NCI-H774 (cell line): ENCODE data around the gene HIGD1C.
A peak's percentile ranks its signal among the peaks of the same experiment; 100 is the strongest.
"Not testable (repeated sequence)": the region's sequence is repeated elsewhere in the genome, so short reads cannot be mapped to it uniquely, and the experiment has no call there.

Source experiments
- DNase-seq: peaks from one replicate; lab custom pipeline; 2025; lab: John Stamatoyannopoulos, UW

HIGD1C gene

GRCh38 chr12:50952510-50952909 is at the start of gene HIGD1C:
Gene HIGD1C, plus strand, starts transcription at chr12:50952544. Its CDS starts 1,455 bp downstream, at chr12:50953999.
- DNase-seq, result no peak

- DNase-seq, result not testable (repeated sequence)
Measured at GRCh38 chr12:50908479-50908878, 43.9 kb upstream of the HIGD1C start.

- not testable (repeated sequence) for DNase-seq
Measured at GRCh38 chr12:50912361-50912760, 40.0 kb upstream of the HIGD1C start.

GRCh38 chr12:50913224-50913623 is 39.1 kb upstream of the HIGD1C start:
- no peak for DNase-seq

GRCh38 chr12:50914872-50915484 is 37.4 kb upstream of the HIGD1C start:
- DNase-seq, result no peak

DNA sequence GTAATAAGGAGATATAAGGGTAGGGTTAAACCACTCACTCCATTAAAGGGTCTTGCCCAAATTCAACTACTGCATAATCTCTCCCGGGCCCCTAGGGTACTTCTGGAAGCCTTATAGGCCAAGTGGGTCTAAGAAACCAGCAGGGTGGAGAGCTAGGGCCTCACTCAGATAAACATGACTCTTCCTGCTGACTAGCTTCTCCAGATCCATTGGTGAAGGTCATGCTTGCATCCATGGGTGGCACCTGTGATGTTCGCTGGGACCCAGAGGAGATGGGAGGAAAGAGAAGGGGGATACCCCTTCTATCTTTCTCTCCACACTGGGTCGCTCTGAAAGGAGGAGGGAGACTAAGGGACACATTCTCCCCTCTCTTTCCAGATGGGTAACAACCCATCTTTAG is 36.1 kb upstream of the HIGD1C start:
- DNase-seq, result no peak

GRCh38 chr12:50918584-50919316 is 33.6 kb upstream of the HIGD1C start:
- DNase-seq, result no peak

DNA sequence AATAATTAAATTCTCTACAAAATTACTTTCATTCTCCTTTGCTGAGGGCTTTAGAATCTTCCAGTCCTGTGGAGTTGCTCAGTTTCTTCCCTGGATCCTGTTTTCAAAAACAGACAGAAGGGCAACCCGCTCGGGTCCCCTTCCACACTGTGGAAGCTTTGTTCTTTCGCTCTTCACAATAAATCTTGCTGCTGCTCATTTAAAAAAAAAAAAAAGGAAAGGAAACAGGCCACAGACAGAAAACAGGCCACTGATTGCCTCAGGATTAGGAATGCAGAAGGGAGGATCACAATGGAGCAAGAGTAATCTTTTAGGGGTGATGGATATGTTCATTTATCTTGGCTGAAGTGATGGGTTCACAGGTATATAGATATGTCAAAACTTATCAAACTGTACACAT is 29.5 kb upstream of the HIGD1C start:
- no peak for DNase-seq

GRCh38 chr12:50923361-50924130 is 28.8 kb upstream of the HIGD1C start:
- no peak for DNase-seq

- DNase-seq, result no peak
Measured at GRCh38 chr12:50924131-50924438, 28.3 kb upstream of the HIGD1C start.

DNA sequence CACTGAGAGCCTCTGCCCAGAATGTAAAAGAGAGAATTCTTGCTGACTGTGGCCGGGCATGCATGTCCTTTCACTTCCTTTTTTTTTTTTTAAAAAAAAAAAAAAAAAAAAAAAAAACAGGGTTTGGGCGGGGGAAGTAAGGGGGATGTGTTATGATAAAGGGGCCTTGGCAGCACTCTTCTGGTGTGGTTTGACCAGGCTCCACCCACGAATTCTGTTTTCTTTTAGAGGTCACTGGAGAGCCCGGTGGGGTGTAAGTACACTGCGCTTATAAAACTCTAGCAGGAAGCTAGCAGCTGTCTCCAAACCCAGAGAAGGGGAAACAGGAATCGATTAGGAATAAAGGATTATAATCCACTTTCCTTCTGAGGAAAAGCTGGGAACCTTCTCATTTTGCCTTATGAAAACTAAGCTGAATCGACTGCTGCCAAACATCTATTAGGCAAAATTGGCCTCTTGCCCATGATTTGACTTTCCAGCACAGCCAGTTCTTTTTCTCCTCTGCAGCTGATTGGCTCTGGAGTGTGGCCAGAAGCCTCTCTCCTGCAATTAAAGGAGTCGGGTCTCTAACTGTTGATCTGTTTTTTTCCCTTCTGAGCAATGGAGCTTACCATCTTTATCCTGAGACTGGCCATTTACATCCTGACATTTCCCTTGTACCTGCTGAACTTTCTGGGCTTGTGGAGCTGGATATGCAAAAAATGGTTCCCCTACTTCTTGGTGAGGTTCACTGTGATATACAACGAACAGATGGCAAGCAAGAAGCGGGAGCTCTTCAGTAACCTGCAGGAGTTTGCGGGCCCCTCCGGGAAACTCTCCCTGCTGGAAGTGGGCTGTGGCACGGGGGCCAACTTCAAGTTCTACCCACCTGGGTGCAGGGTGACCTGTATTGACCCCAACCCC is 27.7 kb upstream of the HIGD1C start:
- DNase-seq, result peak; percentile 88

GRCh38 chr12:50925342-50925651 is 27.0 kb upstream of the HIGD1C start:
- DNase-seq, result no peak

- DNase-seq, result no peak
Measured at GRCh38 chr12:50925920-50926319, 26.4 kb upstream of the HIGD1C start.

DNA sequence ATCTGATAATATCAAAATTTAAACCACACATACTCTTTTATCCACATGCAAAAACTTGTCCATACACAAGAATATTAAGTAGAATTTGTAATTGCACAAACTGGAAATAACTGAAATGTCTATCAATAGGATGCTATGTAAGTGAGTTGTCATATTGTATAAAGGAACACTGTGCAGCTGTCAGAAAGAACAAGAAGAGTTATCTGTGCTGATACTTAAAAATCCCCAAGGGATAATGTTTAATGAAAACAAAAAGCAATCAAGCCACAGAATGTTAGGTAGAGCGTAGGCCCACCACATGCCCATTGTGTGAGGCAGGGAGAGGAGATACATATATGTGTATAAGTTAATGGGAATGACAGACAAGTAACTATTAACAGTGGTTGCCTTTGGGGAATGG is 25.9 kb upstream of the HIGD1C start:
- no peak for DNase-seq

DNA sequence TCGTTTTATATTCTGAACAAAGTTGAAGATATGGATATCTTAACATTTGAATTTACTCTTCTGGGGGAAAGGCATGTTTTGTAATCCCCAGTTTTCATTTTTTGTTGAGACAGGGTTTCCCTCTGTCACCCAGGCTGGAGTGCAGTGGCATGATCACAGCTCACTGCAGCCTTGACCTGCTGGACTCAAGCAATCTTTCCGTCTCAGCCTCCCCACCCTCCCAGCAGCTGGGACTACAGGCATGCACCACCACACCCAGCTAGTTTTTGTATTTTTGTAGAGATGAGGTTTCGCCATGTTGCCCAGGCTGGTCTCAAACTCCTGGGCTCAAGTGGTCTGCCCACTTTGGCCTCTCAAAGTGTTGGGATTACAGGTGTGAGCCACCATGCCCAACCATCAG is 25.4 kb upstream of the HIGD1C start:
- DNase-seq, result not testable (repeated sequence)

DNA sequence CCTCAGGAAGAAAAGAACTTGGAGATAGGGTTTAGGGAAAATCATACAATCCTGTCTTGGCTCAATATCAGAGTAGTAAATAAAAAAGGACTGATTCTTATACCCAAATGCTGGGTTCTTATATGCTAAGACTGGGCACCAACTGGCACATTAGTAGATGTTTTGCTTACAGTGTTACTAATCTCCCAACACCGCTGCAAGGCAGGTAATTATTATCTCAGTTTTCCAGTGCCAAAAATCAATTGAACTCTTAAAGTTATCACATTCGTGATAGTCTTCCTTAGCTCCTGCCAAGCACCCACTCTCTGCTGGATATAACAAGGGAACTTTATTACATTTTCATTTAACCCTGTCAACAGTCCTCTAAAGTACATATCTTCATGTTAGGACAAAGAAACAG is 25.0 kb upstream of the HIGD1C start:
- DNase-seq, result no peak

- no peak for DNase-seq
Measured at GRCh38 chr12:50927766-50928224, 24.5 kb upstream of the HIGD1C start.

GRCh38 chr12:50928392-50928791 is 24.0 kb upstream of the HIGD1C start:
- DNase-seq, result no peak

DNA sequence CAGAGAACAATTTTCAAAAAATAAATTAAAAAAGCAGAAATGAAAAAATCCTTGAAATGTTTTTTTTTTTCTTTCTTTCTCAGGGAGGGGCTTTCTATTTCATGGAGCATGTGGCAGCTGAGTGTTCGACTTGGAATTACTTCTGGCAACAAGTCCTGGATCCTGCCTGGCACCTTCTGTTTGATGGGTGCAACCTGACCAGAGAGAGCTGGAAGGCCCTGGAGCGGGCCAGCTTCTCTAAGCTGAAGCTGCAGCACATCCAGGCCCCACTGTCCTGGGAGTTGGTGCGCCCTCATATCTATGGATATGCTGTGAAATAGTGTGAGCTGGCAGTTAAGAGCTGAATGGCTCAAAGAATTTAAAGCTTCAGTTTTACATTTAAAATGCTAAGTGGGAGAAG is 22.5 kb upstream of the HIGD1C start:
- DNase-seq, result no peak

DNA sequence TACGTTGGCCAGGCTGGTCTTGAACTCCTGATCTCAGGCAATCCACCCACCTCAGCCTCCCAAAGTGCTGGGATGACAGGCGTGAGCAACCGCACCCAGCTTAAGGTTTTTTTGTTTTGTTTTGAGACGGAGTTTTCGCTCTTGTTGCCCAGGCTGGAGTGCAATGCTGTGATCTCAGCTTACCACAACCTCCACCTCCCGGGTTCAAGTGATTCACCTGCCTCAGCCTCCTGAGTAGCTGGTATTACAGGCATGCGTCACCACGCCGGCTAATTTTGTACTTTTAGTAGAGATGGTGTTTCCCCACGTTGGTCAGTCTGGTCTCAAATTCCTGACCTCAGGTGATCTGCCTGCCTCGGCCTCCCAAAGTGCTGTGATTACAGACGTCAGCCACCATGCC is 21.9 kb upstream of the HIGD1C start:
- DNase-seq, result not testable (repeated sequence)

GRCh38 chr12:50932787-50933280 is 19.5 kb upstream of the HIGD1C start:
- no peak for DNase-seq
